SK-N-MC (cell line): Measurements from ENCODE around the gene MIS18A.

Experiments used
- EZH2 ChIP-seq: fragments of 200-600 bp; sonication (generic); IDR thresholded peaks from one replicate; pipeline ENCODE4 v1.6.1; 2017; ENCODE audit warnings: antibody characterized with exemption
- FOXP2 ChIP-seq: optimal IDR thresholded peaks from 2 replicates; pipeline ENCODE3; 2011; ENCODE audit warnings: mild to moderate bottlenecking, moderate library complexity; ENCODE audit not compliant: insufficient read depth; ENCODE audit errors: extremely low read length, control extremely low read depth
- POLR2AphosphoS5 ChIP-seq: IDR thresholded peaks from 2 replicates; pipeline ENCODE4 v1.6.1; 2012; ENCODE audit warnings: mild to moderate bottlenecking, low read depth, low read length, borderline replicate concordance

GRCh38 chr21:32246571-32247140 is 32.2 kb downstream of the MIS18A start:
- no peak for TF ChIP-seq EZH2
- TF ChIP-seq POLR2AphosphoS5 = no peak
- no peak for TF ChIP-seq FOXP2
